T-helper 17 cell (primary cell): ENCODE measurements around the gene CRIM1. TPM values are rescaled to one million over a fixed set of nuclear protein-coding genes. Genes with fewer than 3 reads are reported as not detected.

ENCODE experiments used
- ATAC-seq: fragments of 150-1000 bp; cut with Tn5 transposase; 2 replicates; pipeline ENCODE4 v1.10.0; 2021; ENCODE audit warnings: mild to moderate bottlenecking, moderate library complexity
- DNase-seq, 3 donors: peaks; one replicate each; pipeline versions ENCODE4 v3.0.0 to v3.0.0-alpha.2; 2020 to 2021
- H3K9me3 ChIP-seq: one replicate; pipeline ENCODE4 v1.7.0; 2013; ENCODE audit warnings: low read length, mild to moderate bottlenecking; ENCODE audit not compliant: control insufficient read depth, poor library complexity, severe bottlenecking
- H3K27ac Mint-ChIP-seq: one replicate; pipeline ENCODE4 v1.8.0; 2022; ENCODE audit warnings: mild to moderate bottlenecking, moderate library complexity, mixed read lengths
- H3K27me3 Mint-ChIP-seq: one replicate; pipeline ENCODE4 v1.8.0; 2022; ENCODE audit warnings: mixed read lengths
- H3K36me3 Mint-ChIP-seq: one replicate; pipeline ENCODE4 v1.8.0; 2022; ENCODE audit warnings: low read depth, mixed read lengths
- H3K4me1 Mint-ChIP-seq: one replicate; pipeline ENCODE4 v1.8.0; 2022; ENCODE audit warnings: mild to moderate bottlenecking, mixed read lengths
- H3K4me3 Mint-ChIP-seq: one replicate; pipeline ENCODE4 v1.8.0; 2022; ENCODE audit warnings: mild to moderate bottlenecking, moderate library complexity, mixed read lengths
- total RNA-seq, 4 donors: library from RNA in 2 of 4; stranded (reverse) in 2 of 4; gene quantifications; one replicate each; pipeline ENCODE4 v1.2.3 and lab custom pipeline; 2022 to 2026

CRIM1 gene
- total RNA-seq, 2 donors from 2014 or later: 2.2 to 2.3 TPM

GRCh38 chr2:36513661-36514060, 158.1 kb downstream of the CRIM1 start:
- Mint-ChIP-seq H3K36me3 (no peaks in the 10 kb centered on the region), H3K27me3 (no peaks in the 10 kb centered on the region), H3K27ac (no peak overlapping the region), H3K4me3 (no peak overlapping the region), H3K4me1 (no peaks in the 10 kb centered on the region)
- H3K9me3 ChIP-seq: no peaks in the 10 kb centered on the region
- ATAC-seq (no peak), DNase-seq (no peak)

- Mint-ChIP-seq H3K36me3 (peaks cover 3% of the 10 kb centered on the region), H3K27me3 (no peaks in the 10 kb centered on the region), H3K4me3 (no peak overlapping the region), H3K27ac (no peak overlapping the region), H3K4me1 (no peaks in the 10 kb centered on the region)
- ATAC-seq: no peak
- DNase-seq: no peak
- H3K9me3 ChIP-seq: no peaks in the 10 kb centered on the region
These were observed 160.0 kb downstream of the CRIM1 start for GRCh38 chr2:36515538-36515937.

GRCh38 chr2:36516136-36516870, 160.7 kb downstream of the CRIM1 start:
- no peaks in the 10 kb centered on the region for H3K4me1 Mint-ChIP-seq
- ATAC-seq (no peak), DNase-seq (no peak)
- H3K36me3 Mint-ChIP-seq: peaks cover 3% of the 10 kb centered on the region
- H3K9me3 ChIP-seq: no peaks in the 10 kb centered on the region
- H3K27me3 Mint-ChIP-seq: no peaks in the 10 kb centered on the region
- no peak overlapping the region for H3K4me3 Mint-ChIP-seq
- H3K27ac Mint-ChIP-seq: no peak overlapping the region

- ATAC-seq (no peak), DNase-seq (no peak)
- H3K9me3 ChIP-seq: no peaks in the 10 kb centered on the region
- no peak overlapping the region for H3K4me3 Mint-ChIP-seq
- peaks cover 3% of the 10 kb centered on the region for H3K36me3 Mint-ChIP-seq
- H3K4me1 Mint-ChIP-seq: no peaks in the 10 kb centered on the region
- H3K27ac Mint-ChIP-seq: no peak overlapping the region
- no peaks in the 10 kb centered on the region for H3K27me3 Mint-ChIP-seq
These were observed 164.9 kb downstream of the CRIM1 start for GRCh38 chr2:36520431-36520830.

- Mint-ChIP-seq H3K4me1 (no peaks in the 10 kb centered on the region), H3K27me3 (no peaks in the 10 kb centered on the region), H3K4me3 (no peak overlapping the region), H3K36me3 (peaks cover 3% of the 10 kb centered on the region), H3K27ac (no peak overlapping the region)
- ATAC-seq (no peak), DNase-seq (no peak)
- H3K9me3 ChIP-seq: no peaks in the 10 kb centered on the region
These were observed 167.6 kb downstream of the CRIM1 start for GRCh38 chr2:36523153-36523552.

- Mint-ChIP-seq H3K4me3 (no peak overlapping the region), H3K27ac (no peak overlapping the region), H3K36me3 (no peaks in the 10 kb centered on the region), H3K27me3 (no peaks in the 10 kb centered on the region), H3K4me1 (no peaks in the 10 kb centered on the region)
- H3K9me3 ChIP-seq: no peaks in the 10 kb centered on the region
- no peak for ATAC-seq
- DNase-seq: no peak
These were observed 169.7 kb downstream of the CRIM1 start for GRCh38 chr2:36525245-36525644.

GRCh38 chr2:36526226-36526625, 170.6 kb downstream of the CRIM1 start:
- ATAC-seq (no peak), DNase-seq (no peak)
- H3K27me3 Mint-ChIP-seq: no peaks in the 10 kb centered on the region
- H3K36me3 Mint-ChIP-seq: no peaks in the 10 kb centered on the region
- H3K4me1 Mint-ChIP-seq: no peaks in the 10 kb centered on the region
- no peaks in the 10 kb centered on the region for H3K9me3 ChIP-seq
- H3K27ac Mint-ChIP-seq: no peak overlapping the region
- H3K4me3 Mint-ChIP-seq: no peak overlapping the region

GRCh38 chr2:36528274-36528673, 172.7 kb downstream of the CRIM1 start:
- Mint-ChIP-seq H3K36me3 (no peaks in the 10 kb centered on the region), H3K4me1 (no peaks in the 10 kb centered on the region), H3K27ac (no peak overlapping the region), H3K4me3 (no peak overlapping the region), H3K27me3 (no peaks in the 10 kb centered on the region)
- no peak for DNase-seq
- ATAC-seq: no peak
- H3K9me3 ChIP-seq: no peaks in the 10 kb centered on the region

GRCh38 chr2:36528766-36529392, 173.3 kb downstream of the CRIM1 start:
- Mint-ChIP-seq H3K27me3 (no peaks in the 10 kb centered on the region), H3K4me3 (no peak overlapping the region), H3K27ac (no peak overlapping the region), H3K36me3 (no peaks in the 10 kb centered on the region), H3K4me1 (no peaks in the 10 kb centered on the region)
- DNase-seq (no peak), ATAC-seq (no peak)
- no peaks in the 10 kb centered on the region for H3K9me3 ChIP-seq

GRCh38 chr2:36530178-36530982, 174.8 kb downstream of the CRIM1 start:
- H3K4me3 Mint-ChIP-seq: no peak overlapping the region
- ATAC-seq (no peak), DNase-seq (no peak)
- H3K27ac Mint-ChIP-seq: no peak overlapping the region
- no peaks in the 10 kb centered on the region for H3K4me1 Mint-ChIP-seq
- H3K36me3 Mint-ChIP-seq: no peaks in the 10 kb centered on the region
- no peaks in the 10 kb centered on the region for H3K9me3 ChIP-seq
- H3K27me3 Mint-ChIP-seq: no peaks in the 10 kb centered on the region

GRCh38 chr2:36530983-36531354, 175.4 kb downstream of the CRIM1 start:
- Mint-ChIP-seq H3K4me3 (no peak overlapping the region), H3K4me1 (no peaks in the 10 kb centered on the region), H3K36me3 (no peaks in the 10 kb centered on the region), H3K27ac (no peak overlapping the region), H3K27me3 (no peaks in the 10 kb centered on the region)
- ATAC-seq (no peak), DNase-seq (no peak)
- H3K9me3 ChIP-seq: no peaks in the 10 kb centered on the region

- H3K4me1 Mint-ChIP-seq: no peaks in the 10 kb centered on the region
- H3K27ac Mint-ChIP-seq: no peak overlapping the region
- no peaks in the 10 kb centered on the region for H3K36me3 Mint-ChIP-seq
- DNase-seq (no peak), ATAC-seq (no peak)
- H3K4me3 Mint-ChIP-seq: no peak overlapping the region
- H3K9me3 ChIP-seq: no peaks in the 10 kb centered on the region
- H3K27me3 Mint-ChIP-seq: no peaks in the 10 kb centered on the region
These were observed 178.8 kb downstream of the CRIM1 start for GRCh38 chr2:36534275-36534799.

GRCh38 chr2:36535099-36535498, 179.5 kb downstream of the CRIM1 start:
- Mint-ChIP-seq H3K4me3 (no peak overlapping the region), H3K27me3 (no peaks in the 10 kb centered on the region), H3K27ac (no peak overlapping the region), H3K4me1 (no peaks in the 10 kb centered on the region), H3K36me3 (no peaks in the 10 kb centered on the region)
- DNase-seq (no peak), ATAC-seq (no peak)
- H3K9me3 ChIP-seq: no peaks in the 10 kb centered on the region
